Endothelial cell (in vitro differentiated cells): ENCODE measurements around the gene AHI1. TPM values are rescaled to one million over a fixed set of nuclear protein-coding genes. Genes with fewer than 3 reads are reported as not detected.
"Not testable (repeated sequence)": the region's sequence is repeated elsewhere in the genome, so short reads cannot be mapped to it uniquely, and the experiment has no call there.

Source experiments
- DNase-seq: peaks from one replicate; pipeline ENCODE4 v3.0.0; 2021; ENCODE audit warnings: low spot score
- H3K27ac Mint-ChIP-seq: one replicate; pipeline ENCODE4 v1.8.0; 2021; ENCODE audit warnings: mixed read lengths, inconsistent platforms; ENCODE audit not compliant: unreplicated experiment
- H3K27me3 Mint-ChIP-seq: one replicate; pipeline ENCODE4 v1.8.0; 2021; ENCODE audit warnings: mild to moderate bottlenecking, moderate library complexity, mixed read lengths, inconsistent platforms; ENCODE audit not compliant: unreplicated experiment
- H3K36me3 Mint-ChIP-seq: one replicate; pipeline ENCODE4 v1.8.0; 2021; ENCODE audit warnings: mild to moderate bottlenecking, low read depth, mixed read lengths, inconsistent platforms; ENCODE audit not compliant: unreplicated experiment
- H3K4me1 Mint-ChIP-seq: one replicate; pipeline ENCODE4 v1.8.0; 2021; ENCODE audit warnings: mild to moderate bottlenecking, mixed read lengths, inconsistent platforms; ENCODE audit not compliant: unreplicated experiment
- H3K4me3 Mint-ChIP-seq: one replicate; pipeline ENCODE4 v1.8.0; 2021; ENCODE audit warnings: mild to moderate bottlenecking, mixed read lengths, inconsistent platforms; ENCODE audit not compliant: unreplicated experiment
- H3K9me3 Mint-ChIP-seq: one replicate; pipeline ENCODE4 v1.8.0; 2021; ENCODE audit warnings: mixed read lengths, inconsistent platforms; ENCODE audit not compliant: unreplicated experiment
- total RNA-seq: library from RNA; stranded (reverse); fragmentation: NEBNext Ultra II Directional; extraction: Animal tissue kit (Norgen Biotek cat#: 25700); gene quantifications from one replicate; pipeline ENCODE4 v1.2.1, GENCODE V29; 2021; ENCODE audit not compliant: unreplicated experiment
- TF ChIP-seq, protein P1 (sequence below): fragments of 200-600 bp; sonication (generic); IDR thresholded peaks from one replicate; pipeline ENCODE4 v1.5.0; 2021; ENCODE audit warnings: antibody characterized with exemption; ENCODE audit not compliant: unreplicated experiment

The AHI1 gene
- total RNA-seq, 1 donor from 2014 or later = 12.6 TPM

DNA sequence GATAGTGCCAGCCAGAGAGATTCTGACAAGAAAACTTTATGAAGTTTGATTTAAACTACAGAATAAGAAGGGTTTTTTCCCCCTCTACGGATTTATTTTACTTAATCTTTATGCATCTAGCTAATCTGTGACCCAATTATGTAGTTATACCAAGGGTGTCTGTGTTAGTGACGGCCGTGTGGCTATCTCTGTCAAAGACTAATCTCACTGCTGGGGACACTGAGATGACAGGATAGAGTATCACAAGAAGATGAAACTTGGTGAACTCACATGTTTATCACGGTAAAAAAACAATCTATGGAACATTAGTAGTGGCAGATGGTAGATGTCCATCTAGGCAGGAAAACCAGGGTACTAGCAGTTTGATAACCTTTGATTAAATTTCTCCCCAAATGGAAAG, 149.7 kb downstream of the AHI1 start:
- no peak overlapping the region for H3K27ac Mint-ChIP-seq
- DNase-seq = no peak
- no peaks in the 10 kb centered on the region for H3K27me3 Mint-ChIP-seq
- H3K4me3 Mint-ChIP-seq = no peak overlapping the region
- no peaks in the 10 kb centered on the region for H3K9me3 Mint-ChIP-seq
- H3K36me3 Mint-ChIP-seq = no peaks in the 10 kb centered on the region
- TF ChIP-seq, protein P1, sequence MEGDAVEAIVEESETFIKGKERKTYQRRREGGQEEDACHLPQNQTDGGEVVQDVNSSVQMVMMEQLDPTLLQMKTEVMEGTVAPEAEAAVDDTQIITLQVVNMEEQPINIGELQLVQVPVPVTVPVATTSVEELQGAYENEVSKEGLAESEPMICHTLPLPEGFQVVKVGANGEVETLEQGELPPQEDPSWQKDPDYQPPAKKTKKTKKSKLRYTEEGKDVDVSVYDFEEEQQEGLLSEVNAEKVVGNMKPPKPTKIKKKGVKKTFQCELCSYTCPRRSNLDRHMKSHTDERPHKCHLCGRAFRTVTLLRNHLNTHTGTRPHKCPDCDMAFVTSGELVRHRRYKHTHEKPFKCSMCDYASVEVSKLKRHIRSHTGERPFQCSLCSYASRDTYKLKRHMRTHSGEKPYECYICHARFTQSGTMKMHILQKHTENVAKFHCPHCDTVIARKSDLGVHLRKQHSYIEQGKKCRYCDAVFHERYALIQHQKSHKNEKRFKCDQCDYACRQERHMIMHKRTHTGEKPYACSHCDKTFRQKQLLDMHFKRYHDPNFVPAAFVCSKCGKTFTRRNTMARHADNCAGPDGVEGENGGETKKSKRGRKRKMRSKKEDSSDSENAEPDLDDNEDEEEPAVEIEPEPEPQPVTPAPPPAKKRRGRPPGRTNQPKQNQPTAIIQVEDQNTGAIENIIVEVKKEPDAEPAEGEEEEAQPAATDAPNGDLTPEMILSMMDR = no peak
- peaks cover 4% of the 10 kb centered on the region for H3K4me1 Mint-ChIP-seq

DNA sequence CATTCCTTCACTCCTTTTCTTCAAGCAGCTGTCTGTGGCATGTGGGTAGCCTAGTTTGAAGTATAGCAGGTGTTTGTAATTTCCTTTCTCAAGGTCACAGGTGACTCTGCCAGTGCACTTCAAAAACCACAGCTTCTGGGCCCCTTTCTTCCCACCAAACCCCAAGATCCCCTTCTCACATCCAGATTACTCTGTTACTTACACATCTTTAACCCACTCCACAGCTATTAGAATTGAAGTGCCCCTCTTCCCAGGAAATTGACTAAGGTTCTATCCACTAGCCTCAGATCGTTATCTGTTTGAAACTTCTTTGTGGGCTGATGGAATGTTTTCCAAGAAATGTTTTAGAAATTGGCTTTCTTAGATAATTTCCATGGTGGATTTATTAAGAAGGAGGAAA, 150.8 kb downstream of the AHI1 start:
- TF ChIP-seq, protein P1 = no peak
- Mint-ChIP-seq H3K4me3 (no peak overlapping the region), H3K9me3 (no peaks in the 10 kb centered on the region), H3K27me3 (no peaks in the 10 kb centered on the region), H3K27ac (no peak overlapping the region), H3K36me3 (no peaks in the 10 kb centered on the region), H3K4me1 (peaks cover 4% of the 10 kb centered on the region)
- DNase-seq = no peak

DNA sequence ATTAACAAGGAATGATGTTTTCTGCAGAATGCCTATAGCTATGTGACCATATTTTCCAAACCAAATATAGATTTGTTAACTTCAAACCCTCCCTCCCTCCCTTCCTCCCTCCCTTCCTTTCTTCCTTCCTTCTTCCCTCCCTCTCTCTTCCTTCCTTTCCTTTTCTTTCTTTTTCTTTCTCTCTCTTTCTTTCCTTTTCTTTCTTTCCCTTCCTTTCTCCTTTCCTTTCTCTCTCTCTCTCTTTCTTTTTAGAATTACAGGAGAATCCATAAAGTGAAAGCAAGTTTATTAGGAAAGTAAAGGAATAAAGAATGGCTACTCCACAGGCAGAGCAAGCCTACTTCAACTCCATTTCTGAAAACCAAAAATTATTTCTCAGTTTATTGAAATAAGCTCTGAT, 153.0 kb downstream of the AHI1 start:
- no peaks in the 10 kb centered on the region for H3K9me3 Mint-ChIP-seq
- no peak for DNase-seq
- H3K36me3 Mint-ChIP-seq = no peaks in the 10 kb centered on the region
- H3K27ac Mint-ChIP-seq = no peak overlapping the region
- peaks cover 4% of the 10 kb centered on the region for H3K4me1 Mint-ChIP-seq
- H3K4me3 Mint-ChIP-seq = no peak overlapping the region
- TF ChIP-seq, protein P1 = no peak
- H3K27me3 Mint-ChIP-seq = no peaks in the 10 kb centered on the region

DNA sequence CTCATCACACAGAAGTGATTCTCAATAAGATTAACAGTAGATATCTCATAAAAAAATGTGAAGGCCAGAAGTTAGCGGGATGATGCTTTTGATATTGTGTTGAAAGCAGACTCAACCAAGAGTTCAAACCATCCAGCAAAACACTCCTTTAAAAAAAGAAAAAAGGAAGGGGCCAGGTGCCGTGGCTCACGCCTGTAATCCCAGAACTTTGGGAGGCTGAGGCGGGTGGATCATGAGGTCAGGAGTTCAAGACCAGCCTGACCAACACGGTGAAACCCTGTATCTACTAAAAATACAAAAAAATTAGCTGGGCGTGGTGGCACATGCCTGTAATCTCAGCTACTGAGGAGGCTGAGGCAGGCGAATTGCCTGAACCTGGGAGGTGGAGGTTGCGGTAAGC, 157.6 kb downstream of the AHI1 start:
- not testable (repeated sequence) for H3K36me3 Mint-ChIP-seq, H3K4me1 Mint-ChIP-seq, H3K9me3 Mint-ChIP-seq, H3K27ac Mint-ChIP-seq, H3K27me3 Mint-ChIP-seq, H3K4me3 Mint-ChIP-seq, DNase-seq

DNA sequence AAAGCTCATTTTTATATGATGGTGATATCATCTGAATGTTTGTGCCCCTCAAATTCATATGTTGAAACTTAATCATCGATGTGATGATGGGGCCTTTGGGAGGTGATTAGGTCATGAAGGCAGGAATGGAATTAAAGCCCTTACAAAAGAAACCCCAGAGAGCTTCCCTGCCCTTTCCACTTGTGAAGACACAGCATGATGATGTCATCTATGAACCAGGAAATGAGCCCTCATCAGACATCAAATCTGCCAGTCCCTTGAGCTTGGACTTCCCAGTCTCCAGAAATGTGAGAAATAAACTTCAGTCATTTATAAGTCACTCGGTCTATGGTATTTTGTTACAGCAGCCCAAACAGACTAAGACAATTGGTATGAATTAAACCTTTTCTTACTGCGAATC, 163.4 kb downstream of the AHI1 start:
- TF ChIP-seq, protein P1 = no peak
- H3K27me3 Mint-ChIP-seq = no peaks in the 10 kb centered on the region
- H3K4me3 Mint-ChIP-seq = no peak overlapping the region
- DNase-seq = no peak
- no peaks in the 10 kb centered on the region for H3K36me3 Mint-ChIP-seq
- no peaks in the 10 kb centered on the region for H3K9me3 Mint-ChIP-seq
- no peak overlapping the region for H3K27ac Mint-ChIP-seq
- peaks cover 4% of the 10 kb centered on the region for H3K4me1 Mint-ChIP-seq

DNA sequence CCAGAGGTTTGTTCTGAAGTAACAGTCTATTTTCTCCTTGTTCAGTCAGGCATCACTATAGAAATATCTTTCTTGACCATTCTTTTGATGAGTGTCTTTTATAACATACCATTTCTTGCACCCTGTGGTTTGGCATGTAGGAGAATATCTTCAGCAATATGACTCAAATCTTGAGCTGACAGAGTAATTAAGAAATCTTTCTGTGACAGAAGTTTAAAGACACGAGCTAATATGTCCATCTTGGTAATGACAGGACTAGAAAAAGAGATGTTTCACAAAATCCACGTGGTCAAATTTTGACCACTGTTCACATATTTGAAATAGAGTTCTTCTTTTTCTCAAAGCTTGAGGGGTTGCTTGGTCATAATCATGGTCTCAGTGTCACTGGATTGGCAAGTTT, 166.5 kb downstream of the AHI1 start:
- no peaks in the 10 kb centered on the region for H3K36me3 Mint-ChIP-seq
- H3K27ac Mint-ChIP-seq = no peak overlapping the region
- TF ChIP-seq, protein P1 = no peak
- no peaks in the 10 kb centered on the region for H3K9me3 Mint-ChIP-seq
- H3K4me1 Mint-ChIP-seq = peaks cover 9% of the 10 kb centered on the region
- H3K27me3 Mint-ChIP-seq = no peaks in the 10 kb centered on the region
- no peak for DNase-seq
- no peak overlapping the region for H3K4me3 Mint-ChIP-seq
